ENCODE data around the gene ANXA3.

ANXA3 gene

DNA sequence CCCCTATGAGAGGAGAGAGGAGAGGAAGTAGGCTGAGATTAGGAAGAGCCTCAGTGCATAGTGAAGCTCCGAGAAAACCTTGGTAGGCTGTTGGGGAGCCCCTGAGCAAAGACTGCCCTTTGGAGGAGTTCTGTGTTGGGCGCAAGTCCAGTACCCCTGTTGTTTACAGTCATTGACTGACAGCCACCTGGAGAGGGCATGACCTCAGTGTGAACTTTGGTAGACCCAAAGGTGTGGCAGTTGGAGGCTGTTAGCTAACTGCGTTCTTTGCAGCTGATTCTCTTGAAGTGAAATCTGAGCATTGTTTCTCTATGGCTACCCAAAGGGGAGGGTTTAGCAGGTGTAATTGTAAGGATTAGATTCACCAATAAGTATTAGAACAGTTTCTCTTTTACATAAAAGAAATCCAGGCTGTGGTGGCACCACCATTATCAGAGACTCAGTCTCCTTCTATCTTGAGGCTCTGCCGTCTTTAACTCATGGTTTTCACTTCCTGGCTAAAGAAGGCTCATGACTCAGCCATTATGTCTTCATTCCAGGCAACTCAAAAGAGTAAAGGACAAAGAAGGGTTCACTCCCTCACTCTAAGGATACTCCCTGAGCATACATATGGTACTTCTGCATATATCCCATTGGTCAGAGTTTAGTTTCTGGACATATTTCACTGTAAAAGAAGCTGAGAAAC lies 33.4 kb downstream of the ANXA3 start:
- no peak overlapping the region for H3K4me2 ChIP-seq (ENCODE audit: low read depth, low read length)
- H3K36me3 ChIP-seq (replicated peaks; ENCODE audit: insufficient read depth, low read length), result no peaks in the 10 kb centered on the region
- no peaks in the 10 kb centered on the region for H3K27me3 ChIP-seq (replicated peaks; ENCODE audit: insufficient read depth, low read length)
- H3K9ac ChIP-seq (ENCODE audit: low read length), result no peak overlapping the region
- H3K4me3 ChIP-seq (ENCODE audit: low read length), result no peak overlapping the region
- no peak overlapping the region for H3K27ac ChIP-seq (ENCODE audit: low read length)
- no peaks in the 10 kb centered on the region for H3K79me2 ChIP-seq (ENCODE audit: low read length)
- H3F3A ChIP-seq (ENCODE audit: insufficient read depth, low read length), result no peaks in the 10 kb centered on the region
- TF ChIP-seq CTCF (IDR thresholded peaks at IDR 0.05; ENCODE audit: low read length), result no peak
- TF ChIP-seq EZH2phosphoT487 (IDR thresholded peaks at IDR 0.05; ENCODE audit: low read length), result no peak
- TF ChIP-seq EZH2 (optimal IDR thresholded peaks at IDR 0.05; ENCODE audit: low read depth, low read length), result no peak
- H3K9me3 ChIP-seq (replicated peaks; ENCODE audit: insufficient read depth, low read length), result no peaks in the 10 kb centered on the region
- no peak for DNase-seq
- no peaks in the 10 kb centered on the region for H3K4me1 ChIP-seq (ENCODE audit: low read length)
- no peaks in the 10 kb centered on the region for H4K20me1 ChIP-seq (ENCODE audit: insufficient read depth, low read length)
- no peaks in the 10 kb centered on the region; the same call in 1 of the 2 replicates for H3K9me2 ChIP-seq (replicated peaks; ENCODE audit: insufficient read depth, low read length)
- no peak overlapping the region for H2AFZ ChIP-seq (ENCODE audit: low read length)

DNA sequence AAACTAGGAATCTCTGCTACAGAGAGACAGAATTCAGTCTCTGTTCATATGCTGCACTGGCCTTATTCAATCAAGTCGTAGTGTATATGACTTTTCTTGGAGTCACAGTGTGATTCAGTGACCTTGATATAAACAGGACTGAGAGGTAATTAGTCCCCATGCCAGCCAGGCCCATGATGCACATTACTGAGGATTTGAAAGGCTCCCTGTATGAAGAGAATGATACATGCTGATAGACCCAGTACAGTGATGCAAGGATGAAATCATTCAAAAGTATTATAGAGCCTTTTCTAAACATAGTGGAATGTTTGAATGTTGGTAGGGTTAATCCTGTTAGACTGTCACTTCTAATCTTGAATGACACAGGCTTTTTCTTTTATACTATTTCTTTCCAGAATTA lies 34.1 kb downstream of the ANXA3 start:
- Histone ChIP-seq H3K27ac (ENCODE audit: low read length) (no peak overlapping the region), H3K4me2 (ENCODE audit: low read depth, low read length) (no peak overlapping the region), H2AFZ (ENCODE audit: low read length) (no peak overlapping the region), H3K27me3 (replicated peaks; ENCODE audit: insufficient read depth, low read length) (no peaks in the 10 kb centered on the region), H3F3A (ENCODE audit: insufficient read depth, low read length) (no peaks in the 10 kb centered on the region), H3K79me2 (ENCODE audit: low read length) (no peaks in the 10 kb centered on the region), H3K9me2 (replicated peaks; ENCODE audit: insufficient read depth, low read length) (no peaks in the 10 kb centered on the region), H3K9ac (ENCODE audit: low read length) (no peak overlapping the region), H3K36me3 (replicated peaks; ENCODE audit: insufficient read depth, low read length) (no peaks in the 10 kb centered on the region), H3K4me1 (ENCODE audit: low read length) (no peaks in the 10 kb centered on the region), H4K20me1 (ENCODE audit: insufficient read depth, low read length) (no peaks in the 10 kb centered on the region), H3K4me3 (ENCODE audit: low read length) (no peak overlapping the region), H3K9me3 (replicated peaks; ENCODE audit: insufficient read depth, low read length) (no peaks in the 10 kb centered on the region)
- TF ChIP-seq CTCF (IDR thresholded peaks at IDR 0.05; ENCODE audit: low read length) (no peak), EZH2phosphoT487 (IDR thresholded peaks at IDR 0.05; ENCODE audit: low read length) (no peak), EZH2 (optimal IDR thresholded peaks at IDR 0.05; ENCODE audit: low read depth, low read length) (no peak)
- DNase-seq, result no peak

- no peak for DNase-seq
- Histone ChIP-seq H3K4me2 (ENCODE audit: low read depth, low read length) (no peak overlapping the region), H3K27ac (ENCODE audit: low read length) (no peak overlapping the region), H3K36me3 (replicated peaks; ENCODE audit: insufficient read depth, low read length) (no peaks in the 10 kb centered on the region), H3K27me3 (replicated peaks; ENCODE audit: insufficient read depth, low read length) (no peaks in the 10 kb centered on the region), H3K9me3 (replicated peaks; ENCODE audit: insufficient read depth, low read length) (no peaks in the 10 kb centered on the region), H3K4me3 (ENCODE audit: low read length) (no peak overlapping the region), H3F3A (ENCODE audit: insufficient read depth, low read length) (no peaks in the 10 kb centered on the region), H3K9me2 (replicated peaks; ENCODE audit: insufficient read depth, low read length) (no peaks in the 10 kb centered on the region), H2AFZ (ENCODE audit: low read length) (no peak overlapping the region), H3K4me1 (ENCODE audit: low read length) (no peaks in the 10 kb centered on the region), H4K20me1 (ENCODE audit: insufficient read depth, low read length) (no peaks in the 10 kb centered on the region), H3K79me2 (ENCODE audit: low read length) (no peaks in the 10 kb centered on the region), H3K9ac (ENCODE audit: low read length) (no peak overlapping the region)
- TF ChIP-seq CTCF (IDR thresholded peaks at IDR 0.05; ENCODE audit: low read length), result no peak
- no peak for TF ChIP-seq EZH2 (optimal IDR thresholded peaks at IDR 0.05; ENCODE audit: low read depth, low read length)
- no peak for TF ChIP-seq EZH2phosphoT487 (IDR thresholded peaks at IDR 0.05; ENCODE audit: low read length)
These were observed 37.5 kb downstream of the ANXA3 start for GRCh38 chr4:78588894-78589545.
